MCF 10A (cell line): ENCODE measurements around the gene CSRNP3. TPM values are rescaled to one million over a fixed set of nuclear protein-coding genes. Genes with fewer than 3 reads are reported as not detected.

Source experiments
- BruUV-seq: library from RNA; stranded (reverse); fragments of 400-500 nt; replicated peaks from 2 replicates; lab custom pipeline; 2021; lab: Mats Ljungman, UMichigan
- CTCF ChIA-PET: fragments of 300-600 bp; sonication (Branson Sonifier 250); formaldehyde crosslinking; extraction: SDS; loops from one replicate; lab custom pipeline; 2021; ENCODE audit warnings: antibody characterized with exemption, inconsistent platforms; lab: Yijun Ruan, JAX
- POLR2A ChIA-PET: fragments of 300-600, 350-650 bp; sonication (Branson Sonifier 250); formaldehyde crosslinking; extraction: SDS; loops from one replicate; lab custom pipeline; 2020; ENCODE audit warnings: antibody characterized with exemption, inconsistent platforms; lab: Yijun Ruan, JAX
- DNase-seq: peaks from one replicate; pipeline ENCODE4 v3.0.0-alpha.2; 2018; ENCODE audit not compliant: unreplicated experiment
- H3K27ac Mint-ChIP-seq: one replicate; pipeline ENCODE4 v1.8.0; 2022; ENCODE audit warnings: mild to moderate bottlenecking, low read depth, mixed read lengths; ENCODE audit not compliant: unreplicated experiment
- H3K27me3 Mint-ChIP-seq: one replicate; pipeline ENCODE4 v1.8.0; 2022; ENCODE audit warnings: mixed read lengths; ENCODE audit not compliant: insufficient read depth, unreplicated experiment
- H3K36me3 Mint-ChIP-seq: one replicate; pipeline ENCODE4 v1.8.0; 2022; ENCODE audit warnings: mild to moderate bottlenecking, moderate library complexity, mixed read lengths; ENCODE audit not compliant: insufficient read depth, unreplicated experiment
- H3K4me1 Mint-ChIP-seq: one replicate; pipeline ENCODE4 v1.8.0; 2022; ENCODE audit warnings: mixed read lengths; ENCODE audit not compliant: insufficient read depth, unreplicated experiment
- H3K4me3 Mint-ChIP-seq: one replicate; pipeline ENCODE4 v1.8.0; 2022; ENCODE audit warnings: mild to moderate bottlenecking, moderate library complexity, mixed read lengths; ENCODE audit not compliant: unreplicated experiment
- H3K9me3 Mint-ChIP-seq: one replicate; pipeline ENCODE4 v1.8.0; 2022; ENCODE audit warnings: mixed read lengths; ENCODE audit not compliant: unreplicated experiment
- CTCF ChIP-seq: fragments of 200-600 bp; IDR thresholded peaks from one replicate; pipeline ENCODE4 v1.8.0; 2022; ENCODE audit warnings: antibody characterized with exemption, mild to moderate bottlenecking; ENCODE audit not compliant: unreplicated experiment
- intact Hi-C: fragments of 100-400 bp; cut with micrococcal nuclease; formaldehyde crosslinking; loops from 2 replicates; pipeline ENCODE4 v1.14.1; 2022
- total RNA-seq: library from RNA; stranded (reverse); gene quantifications from 2 replicates; pipeline ENCODE4 v1.2.3, GENCODE V29; 2022

The CSRNP3 gene
- total RNA-seq, 1 experiment from 2014 or later, result 0.33 TPM

GRCh38 chr2:165667375-165667774 is 197.9 kb downstream of the CSRNP3 start:
- intact Hi-C loops, result no loop called here
- no peaks in the 10 kb centered on the region for H3K4me1 Mint-ChIP-seq
- ChIA-PET CTCF (interaction anchor here (0.7 to 1.6 kb wide), 2 partner anchors 17 to 31 kb away, joined by 3 to 5 read pairs; no protein-coding TSS in a partner anchor), POLR2A (no interaction called here)
- TF ChIP-seq CTCF, result no peak
- no peak overlapping the region for H3K4me3 Mint-ChIP-seq
- no TSS peak for BruUV-seq
- peaks cover 33% of the 10 kb centered on the region for H3K27me3 Mint-ChIP-seq
- DNase-seq, result no peak
- H3K27ac Mint-ChIP-seq, result no peak overlapping the region
- peaks cover 23% of the 10 kb centered on the region for H3K9me3 Mint-ChIP-seq
- H3K36me3 Mint-ChIP-seq, result no peaks in the 10 kb centered on the region

- intact Hi-C loops, result no loop called here
- ChIA-PET CTCF (no interaction called here), POLR2A (no interaction called here)
- H3K9me3 Mint-ChIP-seq, result peaks cover 9% of the 10 kb centered on the region
- peaks cover 13% of the 10 kb centered on the region for H3K27me3 Mint-ChIP-seq
- no peak overlapping the region for H3K4me3 Mint-ChIP-seq
- no peak overlapping the region for H3K27ac Mint-ChIP-seq
- no peaks in the 10 kb centered on the region for H3K4me1 Mint-ChIP-seq
- no peak for TF ChIP-seq CTCF
- H3K36me3 Mint-ChIP-seq, result no peaks in the 10 kb centered on the region
- no TSS peak for BruUV-seq
- no peak for DNase-seq
Observed at GRCh38 chr2:165674780-165675179, 205.3 kb downstream of the CSRNP3 start.

GRCh38 chr2:165675551-165675968 is 206.1 kb downstream of the CSRNP3 start:
- H3K4me1 Mint-ChIP-seq, result no peaks in the 10 kb centered on the region
- no peak for DNase-seq
- no peak overlapping the region for H3K4me3 Mint-ChIP-seq
- CTCF ChIA-PET, result interaction anchor here (0.6 to 1.1 kb wide), 2 partner anchors 199 to 545 kb away, joined by 3 read pairs; no protein-coding TSS in a partner anchor
- H3K36me3 Mint-ChIP-seq, result no peaks in the 10 kb centered on the region
- POLR2A ChIA-PET, result interaction anchor here (0.9 kb wide), 1 partner anchor 13 kb away, joined by 3 read pairs; no protein-coding TSS in a partner anchor
- H3K9me3 Mint-ChIP-seq, result peaks cover 9% of the 10 kb centered on the region
- no peak for TF ChIP-seq CTCF
- peaks cover 13% of the 10 kb centered on the region for H3K27me3 Mint-ChIP-seq
- no peak overlapping the region for H3K27ac Mint-ChIP-seq
- intact Hi-C loops, result no loop called here
- no TSS peak for BruUV-seq

- intact Hi-C loops, result no loop called here
- ChIA-PET POLR2A (no interaction called here), CTCF (no interaction called here)
- Mint-ChIP-seq H3K9me3 (no peaks in the 10 kb centered on the region), H3K4me1 (no peaks in the 10 kb centered on the region), H3K27me3 (peaks cover 13% of the 10 kb centered on the region), H3K4me3 (no peak overlapping the region), H3K27ac (no peak overlapping the region), H3K36me3 (no peaks in the 10 kb centered on the region)
- no peak for TF ChIP-seq CTCF
- no TSS peak for BruUV-seq
- no peak for DNase-seq
Observed at GRCh38 chr2:165678882-165679281, 209.4 kb downstream of the CSRNP3 start.
